Astrocyte (in vitro differentiated cells and primary cell): Measurements from ENCODE around the gene LRRC75A. TPM values are rescaled to one million over a fixed set of nuclear protein-coding genes. Genes with fewer than 3 reads are reported as not detected.
"Not testable (repeated sequence)": the region's sequence is repeated elsewhere in the genome, so short reads cannot be mapped to it uniquely, and the experiment has no call there.

ENCODE experiments used
- DNase-seq: peaks from one replicate; pipeline ENCODE4 v3.0.0-alpha.2; 2010; ENCODE audit warnings: low read depth
- FAIRE-seq: peaks from 2 replicates; lab custom pipeline; 2011; peaks lifted over from hg19 to GRCh38; lab: Jason Lieb, UNC
- H2AFZ ChIP-seq: 2 replicates; pipeline ENCODE4 v1.6.0; 2012; ENCODE audit warnings: low read depth, low read length, inconsistent platforms
- H3K27ac ChIP-seq: 2 replicates; pipeline ENCODE4 v1.5.1; 2011; ENCODE audit warnings: low read depth, low read length, inconsistent platforms
- H3K27me3 ChIP-seq: 2 replicates; pipeline ENCODE4 v1.6.0; 2011; ENCODE audit warnings: low read length, inconsistent platforms; ENCODE audit not compliant: insufficient read depth
- H3K36me3 ChIP-seq: 2 replicates; pipeline ENCODE4 v1.5.1; 2011; ENCODE audit warnings: low read length, inconsistent platforms; ENCODE audit not compliant: insufficient read depth
- H3K4me1 ChIP-seq: 2 replicates; pipeline ENCODE4 v1.5.1; 2011; ENCODE audit warnings: low read length, inconsistent platforms; ENCODE audit not compliant: insufficient read depth
- H3K4me2 ChIP-seq: 2 replicates; pipeline ENCODE4 v1.6.0; 2012; ENCODE audit warnings: low read length, inconsistent platforms
- H3K4me3 ChIP-seq: 2 replicates; pipeline ENCODE4 v1.5.1; 2011; ENCODE audit warnings: low read depth, mild to moderate bottlenecking, low read length, inconsistent platforms; ENCODE audit not compliant: insufficient read depth
- H3K79me2 ChIP-seq: 2 replicates; pipeline ENCODE4 v1.6.0; 2012; ENCODE audit warnings: mild to moderate bottlenecking, low read length, inconsistent platforms; ENCODE audit not compliant: insufficient read depth
- H3K9ac ChIP-seq: 2 replicates; pipeline ENCODE4 v1.6.0; 2012; ENCODE audit warnings: mild to moderate bottlenecking, low read length, inconsistent platforms
- H3K9me3 ChIP-seq: 2 replicates; pipeline ENCODE4 v1.5.1; 2012; ENCODE audit warnings: low read depth, mild to moderate bottlenecking, low read length, inconsistent platforms; ENCODE audit not compliant: insufficient read depth
- H4K20me1 ChIP-seq: 2 replicates; pipeline ENCODE4 v1.6.0; 2012; ENCODE audit warnings: low read length, inconsistent platforms; ENCODE audit not compliant: insufficient read depth
- H3K27ac Mint-ChIP-seq: one replicate; pipeline ENCODE4 v1.8.0; 2021; ENCODE audit warnings: mild to moderate bottlenecking, mixed read lengths; ENCODE audit not compliant: unreplicated experiment
- H3K27me3 Mint-ChIP-seq: one replicate; pipeline ENCODE4 v1.8.0; 2021; ENCODE audit warnings: low read depth, mixed read lengths; ENCODE audit not compliant: unreplicated experiment
- H3K36me3 Mint-ChIP-seq: one replicate; pipeline ENCODE4 v1.8.0; 2021; ENCODE audit warnings: low read depth, mixed read lengths; ENCODE audit not compliant: unreplicated experiment
- H3K4me1 Mint-ChIP-seq: one replicate; pipeline ENCODE4 v1.8.0; 2021; ENCODE audit warnings: low read depth, mixed read lengths; ENCODE audit not compliant: unreplicated experiment
- H3K4me3 Mint-ChIP-seq: one replicate; pipeline ENCODE4 v1.8.0; 2021; ENCODE audit warnings: mild to moderate bottlenecking, moderate library complexity, mixed read lengths; ENCODE audit not compliant: unreplicated experiment
- H3K9me3 Mint-ChIP-seq: one replicate; pipeline ENCODE4 v1.8.0; 2021; ENCODE audit warnings: mild to moderate bottlenecking, mixed read lengths; ENCODE audit not compliant: unreplicated experiment
- EZH2 ChIP-seq: IDR thresholded peaks from 2 replicates; pipeline ENCODE4 v1.6.1; 2012; ENCODE audit warnings: mild to moderate bottlenecking, low read length, inconsistent platforms; ENCODE audit not compliant: insufficient read depth
- total RNA-seq: library from RNA; stranded (reverse); gene quantifications from 2 replicates; pipeline ENCODE4 v1.2.1, GENCODE V29; 2021
- TF ChIP-seq, protein P1 (sequence below): IDR thresholded peaks from 2 replicates; pipeline ENCODE4 v1.5.1; 2011; ENCODE audit warnings: low read depth, mild to moderate bottlenecking, inconsistent platforms, low read length, moderate library complexity; ENCODE audit not compliant: insufficient read depth

LRRC75A gene
- total RNA-seq, 1 donor from 2014 or later = 0.36 TPM

DNA sequence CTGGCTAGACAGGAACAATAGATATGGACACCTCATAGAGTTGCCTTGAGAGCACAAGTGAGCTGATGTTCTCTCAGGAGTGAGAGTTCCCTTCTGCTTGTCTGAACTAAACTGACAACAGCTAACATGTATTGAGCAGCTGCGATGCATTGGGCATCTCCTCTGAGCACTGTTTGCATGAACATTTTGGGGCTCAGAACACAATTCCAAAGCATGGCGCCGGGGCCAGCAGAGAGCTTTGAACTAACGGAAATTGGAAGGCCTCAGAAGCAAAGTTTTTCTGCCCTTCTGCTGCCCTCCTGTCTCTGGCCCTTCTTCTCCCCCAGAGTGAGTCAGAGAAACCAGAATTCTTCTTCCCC lies 38.5 kb downstream of the LRRC75A start:
- Histone ChIP-seq H3K27ac (no peak overlapping the region), H3K9me3 (no peaks in the 10 kb centered on the region), H2AFZ (no peak overlapping the region), H3K36me3 (no peaks in the 10 kb centered on the region), H3K79me2 (no peaks in the 10 kb centered on the region), H3K4me1 (peaks cover 13% of the 10 kb centered on the region), H3K4me2 (no peak overlapping the region), H3K4me3 (no peak overlapping the region), H4K20me1 (peaks cover 23% of the 10 kb centered on the region), H3K27me3 (no peaks in the 10 kb centered on the region), H3K9ac (no peak overlapping the region)
- no peak for DNase-seq
- FAIRE-seq = peak; percentile 73
- Mint-ChIP-seq H3K27ac (peak overlapping the region; percentile 53), H3K4me3 (no peak overlapping the region), H3K27me3 (no peaks in the 10 kb centered on the region), H3K9me3 (no peaks in the 10 kb centered on the region), H3K36me3 (peaks cover 9% of the 10 kb centered on the region), H3K4me1 (peaks cover 9% of the 10 kb centered on the region)
- TF ChIP-seq, protein P1, sequence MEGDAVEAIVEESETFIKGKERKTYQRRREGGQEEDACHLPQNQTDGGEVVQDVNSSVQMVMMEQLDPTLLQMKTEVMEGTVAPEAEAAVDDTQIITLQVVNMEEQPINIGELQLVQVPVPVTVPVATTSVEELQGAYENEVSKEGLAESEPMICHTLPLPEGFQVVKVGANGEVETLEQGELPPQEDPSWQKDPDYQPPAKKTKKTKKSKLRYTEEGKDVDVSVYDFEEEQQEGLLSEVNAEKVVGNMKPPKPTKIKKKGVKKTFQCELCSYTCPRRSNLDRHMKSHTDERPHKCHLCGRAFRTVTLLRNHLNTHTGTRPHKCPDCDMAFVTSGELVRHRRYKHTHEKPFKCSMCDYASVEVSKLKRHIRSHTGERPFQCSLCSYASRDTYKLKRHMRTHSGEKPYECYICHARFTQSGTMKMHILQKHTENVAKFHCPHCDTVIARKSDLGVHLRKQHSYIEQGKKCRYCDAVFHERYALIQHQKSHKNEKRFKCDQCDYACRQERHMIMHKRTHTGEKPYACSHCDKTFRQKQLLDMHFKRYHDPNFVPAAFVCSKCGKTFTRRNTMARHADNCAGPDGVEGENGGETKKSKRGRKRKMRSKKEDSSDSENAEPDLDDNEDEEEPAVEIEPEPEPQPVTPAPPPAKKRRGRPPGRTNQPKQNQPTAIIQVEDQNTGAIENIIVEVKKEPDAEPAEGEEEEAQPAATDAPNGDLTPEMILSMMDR = no peak
- no peak for TF ChIP-seq EZH2

DNA sequence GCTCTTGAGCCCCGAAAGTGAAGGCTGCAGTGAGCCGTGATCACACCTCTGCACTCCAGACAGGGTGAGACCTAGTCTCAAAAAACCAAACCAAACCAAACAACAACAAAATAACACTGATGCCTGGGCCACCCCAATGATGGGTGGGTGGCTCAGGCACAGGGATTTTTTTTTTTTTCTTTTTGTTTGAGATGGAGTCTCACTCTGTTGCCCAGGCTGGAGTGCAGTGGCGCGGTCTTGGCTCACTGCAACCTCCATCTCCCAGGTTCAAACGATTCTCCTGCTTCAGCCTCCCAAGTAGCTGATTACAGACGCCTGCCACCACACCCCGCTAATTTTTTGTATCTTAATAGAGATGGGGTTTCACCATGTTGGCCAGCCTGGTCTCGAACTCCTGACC lies 39.7 kb downstream of the LRRC75A start:
- DNase-seq, H3K27ac ChIP-seq, H3K36me3 ChIP-seq, H3K9ac ChIP-seq, FAIRE-seq, H3K27ac Mint-ChIP-seq, H3K79me2 ChIP-seq, H3K4me1 Mint-ChIP-seq, H3K4me3 ChIP-seq, H3K27me3 Mint-ChIP-seq, H3K9me3 ChIP-seq, H3K27me3 ChIP-seq, H3K4me3 Mint-ChIP-seq, H2AFZ ChIP-seq, H3K4me2 ChIP-seq, H3K9me3 Mint-ChIP-seq: not testable (repeated sequence)
- Histone ChIP-seq H4K20me1 (peaks cover 35% of the 10 kb centered on the region), H3K4me1 (peaks cover 13% of the 10 kb centered on the region)
- peaks cover 12% of the 10 kb centered on the region for H3K36me3 Mint-ChIP-seq

DNA sequence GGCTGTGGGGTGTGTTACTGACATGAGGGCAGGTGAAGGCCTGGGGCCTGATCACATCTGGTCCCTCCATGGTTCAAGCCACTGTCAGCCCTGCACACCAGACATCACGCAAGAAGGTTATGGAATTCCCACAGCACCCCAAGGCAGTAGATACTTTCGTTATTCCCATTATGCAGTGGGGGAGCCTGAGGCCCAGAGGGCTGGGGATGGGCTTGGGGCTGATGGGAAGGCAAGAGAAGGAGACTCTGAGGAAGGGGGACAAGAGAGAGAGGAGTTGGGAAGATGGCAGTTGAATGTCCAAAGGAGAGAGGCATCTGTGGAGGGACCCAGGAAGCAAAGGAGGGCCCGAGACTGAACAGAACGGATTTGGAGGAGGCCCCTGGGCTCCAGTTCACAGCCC lies 42.0 kb downstream of the LRRC75A start:
- H2AFZ ChIP-seq = no peak overlapping the region
- no peak for DNase-seq
- H4K20me1 ChIP-seq = peaks cover 57% of the 10 kb centered on the region
- Mint-ChIP-seq H3K4me1 (peaks cover 9% of the 10 kb centered on the region), H3K9me3 (no peaks in the 10 kb centered on the region), H3K36me3 (peaks cover 17% of the 10 kb centered on the region), H3K27me3 (no peaks in the 10 kb centered on the region), H3K27ac (no peak overlapping the region), H3K4me3 (no peak overlapping the region)
- TF ChIP-seq, protein P1 = no peak
- no peak for TF ChIP-seq EZH2
- no peaks in the 10 kb centered on the region for H3K9me3 ChIP-seq
- H3K4me1 ChIP-seq = peaks cover 13% of the 10 kb centered on the region
- H3K36me3 ChIP-seq = peaks cover 4% of the 10 kb centered on the region
- no peak overlapping the region for H3K27ac ChIP-seq
- no peak overlapping the region for H3K4me2 ChIP-seq
- no peak overlapping the region for H3K9ac ChIP-seq
- H3K79me2 ChIP-seq = no peaks in the 10 kb centered on the region
- no peak overlapping the region for H3K4me3 ChIP-seq
- no peaks in the 10 kb centered on the region for H3K27me3 ChIP-seq
- no peak for FAIRE-seq
